Esophagus muscularis mucosa (tissue), 3 donors: ENCODE results near the gene PIP4K2A.

Source experiments
- POLR2A ChIP-seq: fragments of 450-650 bp; IDR thresholded peaks from one replicate; pipeline ENCODE4 v1.6.1; 2017; ENCODE audit warnings: antibody characterized with exemption, moderate library complexity, mild to moderate bottlenecking, low read depth
- POLR2AphosphoS5 ChIP-seq, 2 donors: sonication (generic); formaldehyde crosslinking; IDR thresholded peaks; one replicate each; pipeline ENCODE4 v1.6.1; 2017; ENCODE audit warnings: antibody characterized with exemption in 2 of 2
- TF ChIP-seq, protein P1 (sequence below), 3 experiments: fragments of 200-600 bp in 2 of 3; fragments of 450-650 bp in 1 of 3; sonication (generic) in 2 of 3; IDR thresholded peaks; one replicate each; pipeline ENCODE4 v1.5.1; 2017 to 2019; ENCODE audit warnings: antibody characterized with exemption in 3 of 3, mild to moderate bottlenecking in 2 of 3, moderate library complexity in 1 of 3

GRCh38 chr10:22629852-22630233, 84.5 kb downstream of the PIP4K2A start:
- no peak for TF ChIP-seq POLR2A
- TF ChIP-seq, protein P1, sequence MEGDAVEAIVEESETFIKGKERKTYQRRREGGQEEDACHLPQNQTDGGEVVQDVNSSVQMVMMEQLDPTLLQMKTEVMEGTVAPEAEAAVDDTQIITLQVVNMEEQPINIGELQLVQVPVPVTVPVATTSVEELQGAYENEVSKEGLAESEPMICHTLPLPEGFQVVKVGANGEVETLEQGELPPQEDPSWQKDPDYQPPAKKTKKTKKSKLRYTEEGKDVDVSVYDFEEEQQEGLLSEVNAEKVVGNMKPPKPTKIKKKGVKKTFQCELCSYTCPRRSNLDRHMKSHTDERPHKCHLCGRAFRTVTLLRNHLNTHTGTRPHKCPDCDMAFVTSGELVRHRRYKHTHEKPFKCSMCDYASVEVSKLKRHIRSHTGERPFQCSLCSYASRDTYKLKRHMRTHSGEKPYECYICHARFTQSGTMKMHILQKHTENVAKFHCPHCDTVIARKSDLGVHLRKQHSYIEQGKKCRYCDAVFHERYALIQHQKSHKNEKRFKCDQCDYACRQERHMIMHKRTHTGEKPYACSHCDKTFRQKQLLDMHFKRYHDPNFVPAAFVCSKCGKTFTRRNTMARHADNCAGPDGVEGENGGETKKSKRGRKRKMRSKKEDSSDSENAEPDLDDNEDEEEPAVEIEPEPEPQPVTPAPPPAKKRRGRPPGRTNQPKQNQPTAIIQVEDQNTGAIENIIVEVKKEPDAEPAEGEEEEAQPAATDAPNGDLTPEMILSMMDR (IDR thresholded peaks at IDR 0.05): no peak
- TF ChIP-seq POLR2AphosphoS5 (IDR thresholded peaks at IDR 0.05): no peak
